ENCODE results near the gene TAP2.

The TAP2 gene

GRCh38 chr6:32799740-32800139 is 38.8 kb downstream of the TAP2 start:
- Histone ChIP-seq H3K27me3 (ENCODE audit: insufficient read depth, insufficient read length) (no peaks in the 10 kb centered on the region), H3K9ac (ENCODE audit: insufficient read length, low read depth) (no peak overlapping the region), H3K9me3 (ENCODE audit: insufficient read depth, low read length) (peaks cover 8% of the 10 kb centered on the region; the same call in 1 of the 2 replicates), H3K36me3 (ENCODE audit: insufficient read depth, insufficient read length, low read length) (no peaks in the 10 kb centered on the region), H3K4me1 (ENCODE audit: insufficient read depth, insufficient read length) (peaks cover 2% of the 10 kb centered on the region), H3K4me3 (ENCODE audit: insufficient read length, low read depth) (no peak overlapping the region)
- TF ChIP-seq YY1 (IDR thresholded peaks at IDR 0.05; ENCODE audit: insufficient read depth, insufficient read length) (no peak), SUZ12 (IDR thresholded peaks at IDR 0.05; ENCODE audit: extremely low read depth, insufficient read depth, insufficient read length) (no peak), ZNF274 (IDR thresholded peaks at IDR 0.05; ENCODE audit: low read depth, low read length) (no peak)
- DNase-seq (ENCODE audit: low read depth, low spot score) = no peak

GRCh38 chr6:32799168-32799567 is 39.4 kb downstream of the TAP2 start:
- Histone ChIP-seq H3K4me3 (ENCODE audit: insufficient read length, low read depth) (no peak overlapping the region), H3K27me3 (ENCODE audit: insufficient read depth, insufficient read length) (no peaks in the 10 kb centered on the region), H3K9me3 (ENCODE audit: insufficient read depth, low read length) (peaks cover 8% of the 10 kb centered on the region; the same call in 1 of the 2 replicates), H3K9ac (ENCODE audit: insufficient read length, low read depth) (no peak overlapping the region), H3K4me1 (ENCODE audit: insufficient read depth, insufficient read length) (peaks cover 2% of the 10 kb centered on the region), H3K36me3 (ENCODE audit: insufficient read depth, insufficient read length, low read length) (no peaks in the 10 kb centered on the region)
- DNase-seq (ENCODE audit: low read depth, low spot score) = no peak
- TF ChIP-seq YY1 (IDR thresholded peaks at IDR 0.05; ENCODE audit: insufficient read depth, insufficient read length) = no peak
- TF ChIP-seq SUZ12 (IDR thresholded peaks at IDR 0.05; ENCODE audit: extremely low read depth, insufficient read depth, insufficient read length) = no peak
- TF ChIP-seq ZNF274 (IDR thresholded peaks at IDR 0.05; ENCODE audit: low read depth, low read length) = no peak

GRCh38 chr6:32796848-32797776 is 41.4 kb downstream of the TAP2 start:
- Histone ChIP-seq H3K36me3 (ENCODE audit: insufficient read depth, insufficient read length, low read length) (no peaks in the 10 kb centered on the region), H3K4me1 (ENCODE audit: insufficient read depth, insufficient read length) (peaks cover 2% of the 10 kb centered on the region), H3K9me3 (ENCODE audit: insufficient read depth, low read length) (peaks cover 8% of the 10 kb centered on the region; the same call in 1 of the 2 replicates), H3K27me3 (ENCODE audit: insufficient read depth, insufficient read length) (no peaks in the 10 kb centered on the region), H3K9ac (ENCODE audit: insufficient read length, low read depth) (no peak overlapping the region), H3K4me3 (ENCODE audit: insufficient read length, low read depth) (peak overlapping the region; percentile 26)
- TF ChIP-seq ZNF274 (IDR thresholded peaks at IDR 0.05; ENCODE audit: low read depth, low read length) (no peak), SUZ12 (IDR thresholded peaks at IDR 0.05; ENCODE audit: extremely low read depth, insufficient read depth, insufficient read length) (no peak), YY1 (IDR thresholded peaks at IDR 0.05; ENCODE audit: insufficient read depth, insufficient read length) (no peak)
- DNase-seq (ENCODE audit: low read depth, low spot score) = no peak

- H3K4me3 ChIP-seq (ENCODE audit: insufficient read length, low read depth) = no peak overlapping the region
- TF ChIP-seq ZNF274 (IDR thresholded peaks at IDR 0.05; ENCODE audit: low read depth, low read length) = no peak
- TF ChIP-seq YY1 (IDR thresholded peaks at IDR 0.05; ENCODE audit: insufficient read depth, insufficient read length) = no peak
- no peak for TF ChIP-seq SUZ12 (IDR thresholded peaks at IDR 0.05; ENCODE audit: extremely low read depth, insufficient read depth, insufficient read length)
These were observed 44.0 kb downstream of the TAP2 start for GRCh38 chr6:32794510-32794909.

GRCh38 chr6:32792901-32793435 is 45.6 kb downstream of the TAP2 start:
- H3K27me3 ChIP-seq (ENCODE audit: insufficient read depth, insufficient read length) = no peaks in the 10 kb centered on the region
- H3K9ac ChIP-seq (ENCODE audit: insufficient read length, low read depth) = no peak overlapping the region
- DNase-seq (ENCODE audit: low read depth, low spot score) = no peak
- no peaks in the 10 kb centered on the region for H3K36me3 ChIP-seq (ENCODE audit: insufficient read depth, insufficient read length, low read length)
- TF ChIP-seq SUZ12 (IDR thresholded peaks at IDR 0.05; ENCODE audit: extremely low read depth, insufficient read depth, insufficient read length) = no peak
- TF ChIP-seq ZNF274 (IDR thresholded peaks at IDR 0.05; ENCODE audit: low read depth, low read length) = no peak
- TF ChIP-seq YY1 (IDR thresholded peaks at IDR 0.05; ENCODE audit: insufficient read depth, insufficient read length) = no peak
- no peaks in the 10 kb centered on the region for H3K9me3 ChIP-seq (ENCODE audit: insufficient read depth, low read length)
- H3K4me1 ChIP-seq (ENCODE audit: insufficient read depth, insufficient read length) = peaks cover 2% of the 10 kb centered on the region
- H3K4me3 ChIP-seq (ENCODE audit: insufficient read length, low read depth) = no peak overlapping the region

More at GRCh38 chr6:32794510-32794909, 44.0 kb downstream of the TAP2 start:
- Histone ChIP-seq H3K36me3 (ENCODE audit: insufficient read depth, insufficient read length, low read length) (no peaks in the 10 kb centered on the region), H3K9ac (ENCODE audit: insufficient read length, low read depth) (no peak overlapping the region), H3K27me3 (ENCODE audit: insufficient read depth, insufficient read length) (no peaks in the 10 kb centered on the region), H3K9me3 (ENCODE audit: insufficient read depth, low read length) (peaks cover 8% of the 10 kb centered on the region; the same call in 1 of the 2 replicates), H3K4me1 (ENCODE audit: insufficient read depth, insufficient read length) (peaks cover 2% of the 10 kb centered on the region)
- no peak for DNase-seq (ENCODE audit: low read depth, low spot score)

- TF ChIP-seq YY1 (IDR thresholded peaks at IDR 0.05; ENCODE audit: insufficient read depth, insufficient read length) = no peak
- no peak for TF ChIP-seq ZNF274 (IDR thresholded peaks at IDR 0.05; ENCODE audit: low read depth, low read length)
- TF ChIP-seq SUZ12 (IDR thresholded peaks at IDR 0.05; ENCODE audit: extremely low read depth, insufficient read depth, insufficient read length) = no peak
- Histone ChIP-seq H3K36me3 (ENCODE audit: insufficient read depth, insufficient read length, low read length) (no peaks in the 10 kb centered on the region), H3K27me3 (ENCODE audit: insufficient read depth, insufficient read length) (no peaks in the 10 kb centered on the region), H3K4me1 (ENCODE audit: insufficient read depth, insufficient read length) (no peaks in the 10 kb centered on the region), H3K9me3 (ENCODE audit: insufficient read depth, low read length) (no peaks in the 10 kb centered on the region), H3K9ac (ENCODE audit: insufficient read length, low read depth) (no peak overlapping the region), H3K4me3 (ENCODE audit: insufficient read length, low read depth) (no peak overlapping the region)
- no peak for DNase-seq (ENCODE audit: low read depth, low spot score)
These were observed 48.2 kb downstream of the TAP2 start for GRCh38 chr6:32790306-32790705.

All from NT2/D1 (cell line).